Measurements from ENCODE around the gene EPHB2. TPM values are rescaled to one million over a fixed set of nuclear protein-coding genes. Genes with fewer than 3 reads are reported as not detected.

Gene EPHB2
- total and polyA plus RNA-seq, 2 experiments from 2014 or later, result 1.0 to 5.1 TPM

DNA sequence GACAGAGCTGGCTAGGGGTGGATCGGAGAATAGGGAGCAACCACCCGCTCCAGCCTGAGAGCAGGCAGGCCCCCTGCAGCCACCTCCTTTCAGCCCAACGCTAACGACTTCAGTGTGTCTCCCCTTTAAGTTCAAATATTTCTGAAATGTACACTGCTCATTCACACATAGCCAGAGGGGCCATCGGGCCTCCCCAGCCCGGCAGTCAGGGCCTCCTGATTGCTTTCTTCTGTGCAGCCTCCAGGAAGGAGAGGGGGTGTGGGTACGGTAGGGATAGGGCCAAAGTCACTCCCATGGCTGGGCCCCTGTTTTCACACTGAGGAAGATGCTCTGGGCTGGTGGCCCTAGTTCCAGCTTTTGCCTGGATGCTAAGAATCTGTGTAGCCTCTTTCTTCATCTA is 64.8 kb downstream of the EPHB2 start:
- Histone ChIP-seq H3K4me3 (no peak overlapping the region), H3K79me2 (ENCODE audit: insufficient read depth) (no peaks in the 10 kb centered on the region), H3K27ac (no peak overlapping the region), H4K20me1 (ENCODE audit: insufficient read depth) (no peaks in the 10 kb centered on the region), H3K36me3 (ENCODE audit: low read depth) (no peaks in the 10 kb centered on the region), H2AFZ (no peak overlapping the region), H3K9ac (no peak overlapping the region), H3K4me1 (ENCODE audit: insufficient read depth) (peaks cover 11% of the 10 kb centered on the region), H3K9me2 (ENCODE audit: insufficient read depth) (no peaks in the 10 kb centered on the region), H3K4me2 (ENCODE audit: unreplicated experiment) (no peak overlapping the region), H3K9me3 (ENCODE audit: low read depth) (no peaks in the 10 kb centered on the region), H3F3A (ENCODE audit: insufficient read depth) (0 out of 2 replicates have a peak, but pooled peaks cover 3% of the 10 kb centered on the region), H3K27me3 (replicated peaks; ENCODE audit: insufficient read depth) (no peaks in the 10 kb centered on the region)
- in situ Hi-C loops (cut with MboI), result no loop called here
- DNase-seq, result no peak
- 64 to 68% methylated on average over 7 of the region's 7 CpGs for WGBS, 2 experiments (ENCODE audit: low coverage in 1 of 2, low lambda C conversion rate in 2 of 2, missing lambda C conversion rate in 2 of 2)
- TF ChIP-seq EZH2phosphoT487 (IDR thresholded peaks at IDR 0.05; ENCODE audit: insufficient read depth, low read depth), result no peak
- TF ChIP-seq EZH2 (IDR thresholded peaks at IDR 0.05; ENCODE audit: insufficient read depth, poor library complexity, severe bottlenecking), result no peak

DNA sequence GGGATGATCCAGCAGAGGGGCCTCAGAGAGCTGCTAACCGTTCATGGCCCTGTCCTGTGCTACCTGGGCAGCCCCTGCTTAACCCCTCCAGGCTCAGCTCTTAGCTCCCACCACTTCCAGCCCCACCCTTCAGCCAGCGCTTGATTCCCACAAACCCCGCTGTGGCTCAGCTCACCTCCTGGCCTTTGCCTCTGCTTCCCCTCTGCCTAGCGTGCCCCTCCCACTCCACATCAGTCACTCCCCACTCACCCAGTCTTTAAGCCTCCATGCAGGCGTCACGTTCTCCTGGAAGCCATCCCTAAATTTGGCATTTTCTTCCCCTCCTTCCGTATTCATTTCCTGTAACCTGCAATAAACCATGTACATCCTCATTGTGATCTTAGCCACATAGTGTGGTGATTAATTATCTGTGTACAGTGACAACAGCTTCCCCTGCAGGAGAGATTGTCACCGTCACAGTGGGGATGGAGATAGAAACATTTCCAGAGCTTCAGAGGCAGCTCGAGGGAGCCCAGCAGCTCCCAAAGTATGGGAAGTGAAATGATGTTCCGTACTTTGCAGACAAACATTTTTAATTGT is 65.5 kb downstream of the EPHB2 start:
- TF ChIP-seq EZH2phosphoT487 (IDR thresholded peaks at IDR 0.05; ENCODE audit: insufficient read depth, low read depth) (no peak), EZH2 (IDR thresholded peaks at IDR 0.05; ENCODE audit: insufficient read depth, poor library complexity, severe bottlenecking) (no peak)
- Histone ChIP-seq H3K4me2 (ENCODE audit: unreplicated experiment) (no peak overlapping the region), H3K27ac (no peak overlapping the region), H3K9ac (no peak overlapping the region), H3K4me3 (no peak overlapping the region), H3K4me1 (ENCODE audit: insufficient read depth) (peaks cover 11% of the 10 kb centered on the region), H3F3A (ENCODE audit: insufficient read depth) (0 out of 2 replicates have a peak, but pooled peaks cover 3% of the 10 kb centered on the region), H4K20me1 (ENCODE audit: insufficient read depth) (no peaks in the 10 kb centered on the region), H3K9me2 (ENCODE audit: insufficient read depth) (no peaks in the 10 kb centered on the region), H3K79me2 (ENCODE audit: insufficient read depth) (no peaks in the 10 kb centered on the region), H3K36me3 (ENCODE audit: low read depth) (no peaks in the 10 kb centered on the region), H3K27me3 (replicated peaks; ENCODE audit: insufficient read depth) (no peaks in the 10 kb centered on the region), H3K9me3 (ENCODE audit: low read depth) (no peaks in the 10 kb centered on the region), H2AFZ (no peak overlapping the region)
- 82 to 83% methylated on average over 10 of the region's 10 CpGs for WGBS, 2 experiments (ENCODE audit: low coverage in 1 of 2, low lambda C conversion rate in 2 of 2, missing lambda C conversion rate in 2 of 2)
- DNase-seq, result no peak
- in situ Hi-C loops (cut with MboI), result no loop called here

DNA sequence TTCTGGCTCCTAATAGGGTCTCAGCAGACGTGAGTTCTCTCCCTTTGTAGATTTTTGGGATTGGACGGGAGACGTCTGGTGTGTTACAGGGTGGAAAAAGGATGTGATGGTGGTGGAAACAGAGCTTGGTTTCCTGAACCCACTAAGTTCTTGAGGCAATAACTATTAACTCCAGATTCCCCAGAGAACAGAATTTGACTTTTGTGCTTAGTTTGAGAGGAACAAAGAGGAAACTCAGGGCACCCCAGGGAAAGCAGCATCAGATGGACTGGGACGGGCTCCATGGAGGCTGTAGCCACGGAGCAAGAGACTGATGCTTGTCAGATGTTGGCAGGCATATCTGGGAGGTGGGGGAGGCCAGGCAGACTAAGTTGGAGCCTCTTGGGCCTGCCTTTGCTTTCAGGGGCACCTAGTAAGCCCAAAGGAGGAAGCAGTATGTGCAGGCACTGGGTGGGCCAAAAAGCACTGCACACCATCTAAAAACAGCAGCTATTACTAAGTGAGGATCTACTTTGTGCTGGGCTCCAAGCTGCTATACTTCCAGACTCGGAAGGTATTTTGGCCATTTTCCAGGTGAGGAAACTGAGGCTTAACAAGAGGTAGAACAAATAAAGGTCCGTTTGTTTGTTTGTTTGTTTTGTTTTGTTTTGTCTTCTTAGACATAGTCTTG is 66.9 kb downstream of the EPHB2 start:
- Histone ChIP-seq H3K4me2 (ENCODE audit: unreplicated experiment) (no peak overlapping the region), H3K79me2 (ENCODE audit: insufficient read depth) (no peaks in the 10 kb centered on the region), H2AFZ (no peak overlapping the region), H3K9ac (no peak overlapping the region), H3F3A (ENCODE audit: insufficient read depth) (0 out of 2 replicates have a peak, but pooled peaks cover 3% of the 10 kb centered on the region), H3K36me3 (ENCODE audit: low read depth) (no peaks in the 10 kb centered on the region), H3K27me3 (replicated peaks; ENCODE audit: insufficient read depth) (no peaks in the 10 kb centered on the region), H3K4me3 (no peak overlapping the region), H3K27ac (no peak overlapping the region), H4K20me1 (ENCODE audit: insufficient read depth) (no peaks in the 10 kb centered on the region), H3K9me3 (ENCODE audit: low read depth) (no peaks in the 10 kb centered on the region), H3K4me1 (ENCODE audit: insufficient read depth) (peaks cover 11% of the 10 kb centered on the region), H3K9me2 (ENCODE audit: insufficient read depth) (no peaks in the 10 kb centered on the region)
- TF ChIP-seq EZH2phosphoT487 (IDR thresholded peaks at IDR 0.05; ENCODE audit: insufficient read depth, low read depth) (no peak), EZH2 (IDR thresholded peaks at IDR 0.05; ENCODE audit: insufficient read depth, poor library complexity, severe bottlenecking) (no peak)
- 72 to 77% methylated on average over 7 of the region's 7 CpGs for WGBS, 2 experiments (ENCODE audit: low coverage in 1 of 2, low lambda C conversion rate in 2 of 2, missing lambda C conversion rate in 2 of 2)
- DNase-seq, result no peak
- in situ Hi-C loops (cut with MboI), result no loop called here

DNA sequence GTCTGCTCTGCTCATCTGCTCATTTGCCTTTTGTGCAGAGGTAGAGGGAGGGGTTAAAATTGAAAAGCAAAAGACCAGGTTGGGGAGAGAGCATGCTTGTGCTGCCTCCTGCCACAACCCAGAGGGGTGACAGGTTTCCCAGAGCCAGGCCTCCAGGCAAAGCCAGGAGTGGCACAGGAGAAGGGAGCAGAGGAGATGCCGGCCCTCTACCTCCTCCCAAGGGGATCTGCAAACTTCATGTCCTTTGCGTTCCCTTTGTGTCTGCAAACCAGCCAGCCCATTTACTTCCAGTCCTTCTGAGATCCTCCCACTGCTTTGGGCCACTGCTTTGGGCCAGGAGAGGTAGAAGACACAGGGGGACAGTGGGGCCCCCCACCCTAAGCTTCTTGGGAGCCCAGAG is 67.8 kb downstream of the EPHB2 start:
- Histone ChIP-seq H2AFZ (no peak overlapping the region), H3K79me2 (ENCODE audit: insufficient read depth) (no peaks in the 10 kb centered on the region), H3K27ac (no peak overlapping the region), H3K9me3 (ENCODE audit: low read depth) (no peaks in the 10 kb centered on the region), H3K4me3 (no peak overlapping the region), H3K4me2 (ENCODE audit: unreplicated experiment) (no peak overlapping the region), H4K20me1 (ENCODE audit: insufficient read depth) (no peaks in the 10 kb centered on the region), H3K9me2 (ENCODE audit: insufficient read depth) (no peaks in the 10 kb centered on the region), H3F3A (ENCODE audit: insufficient read depth) (0 out of 2 replicates have a peak, but pooled peaks cover 3% of the 10 kb centered on the region), H3K27me3 (replicated peaks; ENCODE audit: insufficient read depth) (no peaks in the 10 kb centered on the region), H3K9ac (no peak overlapping the region), H3K4me1 (ENCODE audit: insufficient read depth) (peaks cover 11% of the 10 kb centered on the region), H3K36me3 (ENCODE audit: low read depth) (no peaks in the 10 kb centered on the region)
- WGBS, 2 experiments (ENCODE audit: low coverage in 1 of 2, low lambda C conversion rate in 2 of 2, missing lambda C conversion rate in 2 of 2), result 71 to 79% methylated on average over 2 of the region's 2 CpGs
- no peak for TF ChIP-seq EZH2phosphoT487 (IDR thresholded peaks at IDR 0.05; ENCODE audit: insufficient read depth, low read depth)
- no peak for TF ChIP-seq EZH2 (IDR thresholded peaks at IDR 0.05; ENCODE audit: insufficient read depth, poor library complexity, severe bottlenecking)
- in situ Hi-C loops (cut with MboI), result no loop called here
- DNase-seq, result no peak

Measured in GM23248 (cell line).